ENCODE data around the gene MXRA8.

Gene MXRA8

DNA sequence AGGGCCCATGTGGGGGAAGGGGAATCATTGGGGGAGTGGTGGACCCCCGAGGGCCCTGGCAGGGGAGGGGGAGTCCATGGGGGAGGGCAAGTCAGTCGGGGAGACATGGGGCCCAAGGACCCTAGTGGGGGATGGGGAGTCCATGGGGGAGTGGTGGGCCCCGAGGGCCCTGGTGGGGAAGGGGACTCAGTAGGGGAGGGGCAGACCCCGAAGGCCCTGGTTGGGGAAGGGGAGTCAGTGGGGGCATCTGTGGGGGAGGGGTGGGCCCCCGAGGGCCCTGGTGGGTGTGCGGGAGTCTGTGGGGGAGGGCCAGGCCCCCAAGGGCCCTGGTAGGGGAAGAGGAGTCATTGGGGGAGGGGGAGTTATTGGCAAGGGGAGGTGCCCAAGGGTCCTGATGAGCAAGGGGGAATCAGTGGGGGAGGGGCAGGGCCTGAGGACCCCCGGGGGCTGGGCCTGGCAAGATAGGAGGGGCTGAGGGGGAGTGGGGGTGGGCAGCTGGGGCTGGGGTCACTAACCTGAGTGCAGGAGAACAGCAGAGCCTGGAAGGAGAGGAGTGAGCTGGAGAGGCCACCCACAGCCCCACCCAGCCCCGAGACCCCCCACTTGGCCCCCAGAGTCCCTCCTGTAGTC lies 2.1 kb downstream of the MXRA8 start:
- TF ChIP-seq ZFX (IDR thresholded peaks at IDR 0.05; ENCODE audit: borderline replicate concordance) = no peak
- TF ChIP-seq, protein P1, sequence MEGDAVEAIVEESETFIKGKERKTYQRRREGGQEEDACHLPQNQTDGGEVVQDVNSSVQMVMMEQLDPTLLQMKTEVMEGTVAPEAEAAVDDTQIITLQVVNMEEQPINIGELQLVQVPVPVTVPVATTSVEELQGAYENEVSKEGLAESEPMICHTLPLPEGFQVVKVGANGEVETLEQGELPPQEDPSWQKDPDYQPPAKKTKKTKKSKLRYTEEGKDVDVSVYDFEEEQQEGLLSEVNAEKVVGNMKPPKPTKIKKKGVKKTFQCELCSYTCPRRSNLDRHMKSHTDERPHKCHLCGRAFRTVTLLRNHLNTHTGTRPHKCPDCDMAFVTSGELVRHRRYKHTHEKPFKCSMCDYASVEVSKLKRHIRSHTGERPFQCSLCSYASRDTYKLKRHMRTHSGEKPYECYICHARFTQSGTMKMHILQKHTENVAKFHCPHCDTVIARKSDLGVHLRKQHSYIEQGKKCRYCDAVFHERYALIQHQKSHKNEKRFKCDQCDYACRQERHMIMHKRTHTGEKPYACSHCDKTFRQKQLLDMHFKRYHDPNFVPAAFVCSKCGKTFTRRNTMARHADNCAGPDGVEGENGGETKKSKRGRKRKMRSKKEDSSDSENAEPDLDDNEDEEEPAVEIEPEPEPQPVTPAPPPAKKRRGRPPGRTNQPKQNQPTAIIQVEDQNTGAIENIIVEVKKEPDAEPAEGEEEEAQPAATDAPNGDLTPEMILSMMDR (IDR thresholded peaks at IDR 0.05) = no peak
- no peak overlapping the region for H3K27ac ChIP-seq

DNA sequence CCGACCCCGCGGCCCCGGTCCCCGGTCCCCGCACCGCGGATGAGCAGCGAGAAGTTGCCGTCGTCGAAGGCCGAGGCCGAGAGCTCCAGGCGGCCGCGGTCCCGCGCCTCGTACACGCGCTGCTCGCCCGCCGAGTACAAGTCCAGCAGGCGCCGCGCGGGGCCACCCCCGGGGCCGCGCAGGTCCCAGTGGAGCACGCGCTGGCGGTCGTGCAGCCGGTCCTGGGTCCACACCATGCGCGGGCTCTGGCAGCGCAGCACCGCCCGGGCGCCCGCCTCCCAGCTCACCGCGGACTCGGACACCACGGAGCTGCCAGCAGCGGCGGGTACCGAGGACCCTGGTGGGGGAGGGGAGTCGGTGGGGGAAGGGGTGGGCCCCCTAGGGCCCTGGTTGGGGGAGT lies 2.9 kb downstream of the MXRA8 start:
- TF ChIP-seq ZFX (IDR thresholded peaks at IDR 0.05; ENCODE audit: borderline replicate concordance) = no peak
- TF ChIP-seq, protein P1 (IDR thresholded peaks at IDR 0.05) = no peak
- peak overlapping the region; percentile 64 for H3K27ac ChIP-seq

DNA sequence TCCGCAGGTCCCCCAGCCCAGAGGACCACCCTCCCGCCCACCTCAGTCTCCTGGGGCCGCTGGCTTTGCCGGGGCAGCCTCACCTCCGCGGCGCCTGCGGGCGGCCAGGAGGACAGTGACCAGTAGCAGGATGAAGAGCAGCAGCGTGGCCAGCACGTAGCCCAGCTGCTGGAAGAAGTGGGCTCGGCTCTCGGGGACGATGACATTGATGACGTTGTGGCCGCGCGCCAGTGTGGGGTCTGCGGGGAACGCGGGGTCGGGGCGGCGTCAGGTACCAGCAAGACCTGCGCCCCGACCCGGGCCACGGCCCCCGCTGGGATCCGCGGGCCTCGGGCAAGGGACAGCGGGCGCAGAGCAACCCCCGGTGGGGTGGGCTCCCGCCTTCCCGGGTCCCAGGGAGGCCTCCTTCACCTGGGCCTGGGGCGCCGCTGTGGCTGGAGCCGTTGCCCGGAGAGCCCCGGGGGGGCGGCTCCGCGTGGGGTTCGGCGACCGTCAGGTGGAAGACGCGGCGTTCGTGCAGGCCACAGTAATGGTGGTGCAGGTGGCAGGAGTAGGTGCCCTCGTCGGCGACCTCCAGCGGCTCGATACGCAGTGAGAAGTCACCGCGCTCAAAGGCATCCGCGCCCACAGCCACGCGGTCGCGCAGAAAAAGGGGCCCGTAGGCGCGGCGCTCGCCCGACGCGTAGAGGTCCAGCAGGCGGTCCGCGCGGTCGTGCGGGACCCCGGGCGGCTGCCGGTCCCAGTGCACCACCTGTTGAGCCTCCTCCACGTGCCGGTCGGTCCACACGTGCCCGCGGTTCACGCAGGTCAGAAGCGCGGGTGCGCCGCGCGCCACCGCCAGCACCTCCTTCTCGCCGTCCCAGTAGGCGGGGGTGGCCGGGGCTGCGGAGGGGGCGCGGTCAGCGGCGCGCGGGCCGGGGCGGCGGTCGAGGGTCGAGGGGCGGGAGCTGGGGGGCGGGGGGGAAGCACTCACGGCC lies 3.8 kb downstream of the MXRA8 start:
- TF ChIP-seq, protein P1 (IDR thresholded peaks at IDR 0.05) = 0 out of 2 replicates have a peak, but pooled peaks have one; percentile 4
- TF ChIP-seq ZFX (IDR thresholded peaks at IDR 0.05; ENCODE audit: borderline replicate concordance) = no peak
- H3K27ac ChIP-seq = peak overlapping the region; percentile 64

GRCh38 chr1:1353389-1354151 lies 4.8 kb downstream of the MXRA8 start:
- no peak overlapping the region for H3K27ac ChIP-seq
- TF ChIP-seq ZFX (IDR thresholded peaks at IDR 0.05; ENCODE audit: borderline replicate concordance) = no peak
- TF ChIP-seq, protein P1 (IDR thresholded peaks at IDR 0.05) = no peak

- no peak for TF ChIP-seq ZFX (IDR thresholded peaks at IDR 0.05; ENCODE audit: borderline replicate concordance)
- TF ChIP-seq, protein P1 (IDR thresholded peaks at IDR 0.05) = no peak
- H3K27ac ChIP-seq = peak overlapping the region; percentile 47
These were observed 5.5 kb downstream of the MXRA8 start for GRCh38 chr1:1352786-1353388.

- peak overlapping the region; percentile 47 for H3K27ac ChIP-seq
- TF ChIP-seq, protein P1 (IDR thresholded peaks at IDR 0.05) = no peak
- no peak for TF ChIP-seq ZFX (IDR thresholded peaks at IDR 0.05; ENCODE audit: borderline replicate concordance)
These were observed 6.6 kb downstream of the MXRA8 start for GRCh38 chr1:1351511-1352427.
